Effector CD8-positive, alpha-beta T cell (primary cell): ENCODE data around the gene LITAFD.
"Not testable (repeated sequence)": the region's sequence is repeated elsewhere in the genome, so short reads cannot be mapped to it uniquely, and the experiment has no call there.

Source experiments
- DNase-seq: peaks from one replicate; lab custom pipeline; 2025; lab: John Stamatoyannopoulos, UW
- total RNA-seq, 4 experiments: gene quantifications; one replicate each; lab custom pipeline; 2026; lab: John Stamatoyannopoulos, UW

LITAFD gene
- total RNA-seq, result 0 reads per million in 4 experiments

DNA sequence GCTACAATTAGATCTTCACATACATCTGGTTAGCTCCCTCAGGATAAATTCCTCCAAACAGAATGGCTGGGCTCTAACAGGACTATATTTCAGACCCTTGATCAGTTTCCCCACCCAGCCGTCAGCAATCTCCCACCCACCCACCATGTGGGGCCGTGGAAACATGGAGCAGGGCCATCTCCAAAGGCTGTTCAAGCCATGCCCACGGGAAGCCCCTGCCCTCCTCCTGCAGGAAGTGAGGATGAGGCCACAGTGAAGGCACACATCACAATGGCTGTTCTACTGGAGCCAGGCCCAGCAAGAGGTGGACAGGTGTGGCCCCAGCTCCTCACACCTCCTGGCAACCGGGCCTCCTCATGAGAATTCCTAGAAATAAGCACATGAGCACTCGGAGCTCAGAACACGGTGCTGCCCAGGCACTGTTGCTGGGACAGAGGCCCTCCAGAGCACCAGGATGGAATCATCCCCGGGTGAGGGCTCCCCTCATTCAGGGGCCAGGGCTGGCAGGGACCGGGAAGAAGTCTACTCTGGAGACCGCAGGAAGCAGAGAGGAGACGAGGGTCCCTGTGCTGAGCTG is at the start of gene LITAFD:
TSS of gene LITAFD (plus strand) at position 311 of the 577 bp plus-strand sequence. CDS start 2,005 bp downstream, outside the sequence.
- no peak for DNase-seq

GRCh38 chr16:8832717-8833105 is 49.4 kb upstream of the LITAFD start:
- DNase-seq, result no peak

- not testable (repeated sequence) for DNase-seq
Observed at GRCh38 chr16:8836797-8837196, 45.4 kb upstream of the LITAFD start.

GRCh38 chr16:8837594-8837993 is 44.6 kb upstream of the LITAFD start:
- DNase-seq, result not testable (repeated sequence)

DNA sequence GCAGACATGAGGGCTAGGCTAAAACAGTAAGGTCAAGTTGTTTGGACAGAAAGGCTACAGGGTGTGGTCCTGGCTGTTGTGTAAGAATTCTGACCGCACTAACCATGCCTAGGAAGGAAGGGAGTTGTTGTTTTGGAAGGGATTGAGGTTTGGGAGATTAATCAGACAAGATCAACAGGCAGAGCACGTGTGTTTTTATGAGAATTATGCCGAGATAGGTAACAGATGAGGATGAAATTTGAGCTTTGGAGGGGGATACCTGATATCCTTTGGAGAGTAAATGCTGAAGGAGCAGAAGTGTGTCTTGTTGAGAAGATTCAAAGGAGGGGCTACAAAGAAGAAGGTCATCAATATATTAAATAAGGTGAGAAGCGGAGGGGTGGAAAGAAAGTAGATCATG is 40.1 kb upstream of the LITAFD start:
- not testable (repeated sequence) for DNase-seq

- not testable (repeated sequence) for DNase-seq
Observed at GRCh38 chr16:8843296-8843695, 38.9 kb upstream of the LITAFD start.

- DNase-seq, result no peak
Observed at GRCh38 chr16:8845699-8846298, 36.4 kb upstream of the LITAFD start.

DNA sequence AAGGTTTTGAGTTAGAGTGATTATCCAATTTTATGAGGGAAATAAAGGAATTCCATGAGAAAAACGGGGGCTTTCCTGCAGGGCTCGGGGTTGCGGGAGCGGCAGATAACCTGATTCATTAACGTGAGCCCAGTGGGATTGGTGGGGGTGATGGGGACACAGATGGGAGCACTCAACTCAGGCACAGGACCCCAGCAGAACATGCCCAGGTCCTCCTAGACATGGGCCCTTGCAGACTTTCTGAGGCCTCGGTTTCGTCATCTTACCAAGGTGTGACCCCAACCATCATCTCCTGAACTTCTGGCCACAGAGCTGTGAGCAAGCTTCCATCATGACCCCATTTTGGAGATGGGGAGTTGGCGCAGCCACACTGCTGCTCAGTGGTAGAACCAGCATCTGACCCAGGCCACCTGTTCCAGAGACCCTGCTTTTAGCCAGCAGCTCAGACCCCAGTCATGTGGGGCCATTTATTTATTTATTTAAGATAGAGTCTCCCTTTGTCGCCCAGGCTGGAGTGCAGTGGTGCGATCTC is 35.7 kb upstream of the LITAFD start:
- DNase-seq, result no peak

- DNase-seq, result no peak
Observed at GRCh38 chr16:8847145-8847544, 35.0 kb upstream of the LITAFD start.

DNA sequence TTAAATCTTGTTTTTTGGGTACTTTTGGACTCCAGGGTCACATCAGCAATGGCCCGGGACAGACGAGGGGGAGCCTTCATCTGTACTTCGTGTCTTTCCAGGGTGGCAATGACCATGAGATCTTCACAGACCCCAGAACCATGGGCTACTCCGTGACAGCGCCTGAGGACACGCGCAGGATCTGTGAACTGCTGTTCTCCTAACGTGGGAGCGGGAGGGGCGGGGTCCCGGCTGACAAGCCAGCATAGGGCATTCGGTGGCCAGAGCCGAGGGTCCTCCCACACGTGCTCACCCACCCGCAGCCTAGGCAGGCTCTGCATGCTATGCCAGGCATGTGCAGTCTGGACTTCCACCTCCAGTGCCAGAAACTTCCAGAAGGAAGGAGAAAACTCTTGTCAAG is 34.5 kb upstream of the LITAFD start:
- no peak for DNase-seq

- no peak for DNase-seq
Observed at GRCh38 chr16:8848231-8848938, 33.8 kb upstream of the LITAFD start.

- no peak for DNase-seq
Observed at GRCh38 chr16:8848939-8849391, 33.2 kb upstream of the LITAFD start.

- no peak for DNase-seq
Observed at GRCh38 chr16:8849411-8850011, 32.6 kb upstream of the LITAFD start.

GRCh38 chr16:8850279-8850885 is 31.8 kb upstream of the LITAFD start:
- DNase-seq, result no peak

- no peak for DNase-seq
Observed at GRCh38 chr16:8851761-8852403, 30.3 kb upstream of the LITAFD start.

DNA sequence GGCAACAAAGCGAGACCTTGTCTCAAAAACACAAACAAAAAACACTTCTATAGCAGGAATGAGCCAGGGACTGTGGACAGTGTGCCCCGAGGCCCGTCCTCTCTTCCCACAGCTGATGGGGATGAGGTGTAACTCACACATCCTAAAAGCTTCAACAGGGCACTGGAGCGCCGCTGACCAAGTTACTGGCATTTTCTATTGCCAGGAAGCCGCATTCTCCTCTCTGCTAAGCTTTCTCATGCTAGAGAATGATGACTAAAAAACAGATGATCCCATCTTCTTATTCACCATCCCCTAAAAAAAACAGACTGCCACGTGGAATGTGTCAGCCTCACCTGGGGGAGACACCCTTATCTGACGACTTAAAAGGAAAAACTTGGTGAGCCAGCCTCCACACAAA is 29.6 kb upstream of the LITAFD start:
- DNase-seq, result no peak

DNA sequence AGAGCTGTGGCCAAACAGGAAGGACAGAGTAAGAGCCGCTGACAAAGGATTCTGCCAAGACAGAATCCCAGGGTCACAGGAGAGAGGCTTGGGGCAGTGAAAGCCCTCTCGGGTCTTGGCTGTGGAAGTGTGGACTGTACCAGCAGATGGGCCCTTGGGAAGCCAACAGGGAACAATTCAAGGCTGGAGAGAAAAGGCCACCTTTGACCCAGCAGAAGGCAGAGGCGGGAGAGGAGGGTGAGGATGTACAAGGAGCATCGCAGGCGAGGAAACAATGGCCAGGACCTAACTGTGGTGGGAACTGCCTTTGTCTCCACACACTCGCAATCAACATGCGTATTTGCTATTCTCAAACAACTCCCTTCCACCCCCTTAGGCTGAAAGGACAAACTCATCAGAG is 29.0 kb upstream of the LITAFD start:
- DNase-seq, result no peak

GRCh38 chr16:8853611-8854010 is 28.5 kb upstream of the LITAFD start:
- DNase-seq, result no peak

DNA sequence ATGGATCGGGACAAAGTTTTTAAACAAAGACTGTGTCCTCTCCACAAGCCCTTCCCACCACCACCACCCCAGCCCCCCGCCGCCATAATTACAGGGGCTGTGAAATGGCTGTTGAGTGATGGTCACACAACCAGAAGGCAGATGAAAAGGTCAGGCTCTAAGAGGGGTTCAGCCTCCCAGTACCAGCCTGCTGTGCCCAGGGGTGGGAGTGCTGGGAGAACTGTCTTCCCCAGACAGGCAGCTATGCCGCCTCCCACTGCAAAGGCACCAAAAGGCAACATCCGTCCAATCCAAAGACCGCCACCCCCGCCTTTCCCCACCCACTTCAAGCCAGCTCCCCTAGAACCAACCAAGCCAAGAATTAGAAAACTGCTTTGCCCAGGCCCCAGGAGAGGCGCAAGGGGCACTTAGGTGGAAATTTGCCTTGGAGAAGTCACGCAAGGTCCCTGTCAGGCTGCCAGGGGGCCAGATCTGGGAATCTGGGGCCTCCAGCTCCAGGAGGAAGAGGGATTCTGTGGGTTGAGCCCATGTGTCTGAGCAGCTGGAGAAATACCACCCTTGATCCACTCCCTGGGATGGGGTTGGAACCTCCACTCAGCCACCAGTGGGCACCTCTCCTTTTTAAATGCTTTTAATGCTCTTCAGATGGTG is 27.7 kb upstream of the LITAFD start:
- DNase-seq, result no peak

DNA sequence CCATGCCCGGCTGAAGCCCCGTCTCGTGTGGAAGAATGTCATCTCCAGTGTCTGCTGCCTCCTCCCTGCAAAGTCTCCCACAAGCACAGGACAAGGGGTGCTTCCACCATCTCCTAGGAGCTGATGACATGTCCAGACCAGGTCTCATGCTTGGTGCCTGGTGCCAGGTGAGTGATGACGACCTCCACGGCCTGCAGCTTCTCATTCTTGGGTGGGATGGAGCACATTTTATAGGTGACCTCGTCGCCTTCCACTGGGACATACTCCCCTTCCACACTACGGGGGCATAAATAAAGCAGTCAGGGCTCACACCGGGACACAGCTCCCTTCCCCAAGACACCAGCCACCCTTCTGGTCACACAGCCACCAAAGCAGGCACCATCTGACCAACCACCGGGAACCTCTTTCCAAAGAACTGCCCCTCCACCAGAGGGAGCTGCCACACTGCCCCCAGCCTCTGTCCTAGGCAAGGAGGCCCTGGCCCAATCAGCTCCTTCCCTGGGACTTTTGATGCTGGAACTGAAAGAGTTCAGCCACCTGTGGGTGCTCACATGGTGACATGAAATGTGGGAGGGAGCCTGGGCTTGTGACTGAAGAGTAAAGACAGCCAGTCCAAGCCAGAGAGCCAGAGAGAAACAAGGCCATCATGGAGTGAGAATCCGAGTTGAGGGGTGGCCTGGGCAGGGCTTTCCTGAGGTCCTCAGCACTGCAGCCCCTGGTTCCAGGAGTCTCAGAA is 26.9 kb upstream of the LITAFD start:
- no peak for DNase-seq
